GM18868 (cell line): ENCODE measurements around the gene OXER1.
"Not testable (repeated sequence)": the region's sequence is repeated elsewhere in the genome, so short reads cannot be mapped to it uniquely, and the experiment has no call there.

Experiments
- ATAC-seq: cut with Tn5 transposase; IDR thresholded peaks from one replicate; pipeline ENCODE4 v1.9.1; 2021; ENCODE audit warnings: mild to moderate bottlenecking, moderate library complexity; ENCODE audit not compliant: unreplicated experiment

The OXER1 gene

DNA sequence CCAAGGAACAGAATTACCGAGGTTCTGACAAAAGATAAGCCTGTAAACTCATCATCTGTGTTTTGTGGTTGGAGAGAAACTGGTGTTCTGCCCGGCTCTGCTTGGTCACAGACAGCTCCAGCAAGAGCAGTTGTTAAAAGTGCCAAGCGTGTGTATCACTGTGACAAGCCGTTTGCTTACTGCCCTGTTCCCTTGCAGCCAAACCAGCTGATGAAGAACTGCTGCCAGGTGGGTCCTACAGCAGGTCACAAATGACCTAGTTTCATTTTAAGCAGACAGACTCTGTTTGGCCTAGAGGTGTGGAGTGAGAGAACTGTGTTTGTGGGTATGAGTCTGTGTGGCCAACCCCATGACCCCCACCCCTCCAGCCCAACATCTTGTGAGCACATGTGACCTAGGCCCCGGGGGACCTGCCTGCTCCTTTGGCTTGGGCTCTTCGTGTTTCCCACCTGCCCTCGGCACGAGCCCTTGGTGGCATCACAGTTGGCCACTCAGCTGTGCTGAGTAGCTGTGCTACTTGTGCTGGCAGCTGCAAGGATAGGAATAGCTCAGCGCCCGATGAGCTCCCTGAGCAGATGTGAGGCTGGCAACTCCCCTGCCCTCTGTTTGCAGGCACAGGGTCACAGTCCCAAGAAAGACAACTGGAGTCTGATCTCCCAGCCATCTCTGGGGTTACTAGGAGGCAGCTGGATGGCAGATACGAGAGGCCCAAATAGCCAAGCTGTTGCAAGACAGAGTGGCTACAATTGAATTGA is 9.7 kb downstream of the OXER1 start:
- ATAC-seq: peak; percentile 64

- ATAC-seq: no peak
Measured at GRCh38 chr2:42752816-42753813, 10.8 kb downstream of the OXER1 start.

DNA sequence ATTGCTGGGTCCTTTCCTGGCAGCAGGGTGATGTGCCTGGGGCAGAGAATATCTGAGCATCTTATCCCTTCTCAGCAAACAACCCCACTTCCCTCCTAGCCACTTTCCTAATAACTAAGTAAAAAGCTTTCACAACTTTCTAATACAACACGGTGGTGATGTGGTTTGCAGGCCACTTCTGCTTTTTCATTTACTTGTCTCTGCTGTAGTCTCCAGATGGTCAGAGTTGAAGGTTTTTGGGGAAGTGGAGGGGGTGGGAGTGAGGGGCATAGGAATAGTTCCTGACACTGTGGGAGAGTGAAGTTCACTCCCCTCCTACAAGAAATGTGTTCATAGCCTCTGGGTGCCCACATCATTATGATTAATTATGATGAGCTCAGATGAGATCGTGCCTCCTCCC is 11.6 kb downstream of the OXER1 start:
- peak; percentile 75 for ATAC-seq

- ATAC-seq: no peak
Measured at GRCh38 chr2:42748840-42749239, 15.1 kb downstream of the OXER1 start.

GRCh38 chr2:42747422-42747821 is 16.5 kb downstream of the OXER1 start:
- no peak for ATAC-seq

DNA sequence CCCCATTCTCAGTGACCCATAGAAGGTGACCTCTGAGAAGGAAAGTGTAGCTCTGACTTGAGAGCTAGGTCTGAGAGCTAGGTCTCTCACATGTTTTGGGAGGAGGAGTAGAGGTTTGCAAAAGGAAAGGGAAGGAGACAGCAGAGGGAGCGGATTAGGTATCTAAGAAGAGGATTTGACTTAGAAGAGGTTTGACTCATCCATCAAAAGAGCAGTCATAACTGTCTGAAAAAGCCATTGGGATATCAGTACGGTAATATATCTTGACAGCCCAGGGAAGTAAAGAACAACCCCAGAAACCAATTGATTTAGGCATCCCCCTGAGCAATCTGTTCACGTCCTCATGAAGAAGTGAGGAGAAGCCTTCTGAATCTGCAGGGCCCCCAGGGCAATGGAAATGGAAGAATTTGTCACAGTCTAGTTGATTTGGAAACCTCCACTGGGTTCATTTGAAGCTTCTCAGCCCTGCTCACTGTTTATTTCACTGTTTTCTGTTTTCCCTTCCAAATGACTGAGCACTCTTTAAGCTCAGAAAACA is 19.3 kb downstream of the OXER1 start:
- no peak for ATAC-seq

DNA sequence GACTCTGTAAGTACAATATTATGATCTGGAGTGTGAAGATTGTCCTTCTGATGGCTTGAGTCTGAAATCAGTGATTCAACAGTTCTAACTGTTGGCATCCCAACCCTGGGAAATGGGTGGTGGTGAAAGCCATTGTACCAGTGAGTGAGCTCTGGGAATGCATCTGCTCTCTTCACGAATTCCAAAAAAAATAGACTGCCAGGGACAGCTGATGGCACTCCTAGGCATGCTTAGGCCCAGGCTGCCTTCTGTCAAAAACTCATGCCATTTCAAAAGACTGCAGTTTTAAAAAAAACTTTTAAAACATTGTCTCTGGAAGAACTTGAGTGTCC is 20.3 kb downstream of the OXER1 start:
- ATAC-seq: no peak

- no peak for ATAC-seq
Measured at GRCh38 chr2:42742740-42743658, 20.9 kb downstream of the OXER1 start.

DNA sequence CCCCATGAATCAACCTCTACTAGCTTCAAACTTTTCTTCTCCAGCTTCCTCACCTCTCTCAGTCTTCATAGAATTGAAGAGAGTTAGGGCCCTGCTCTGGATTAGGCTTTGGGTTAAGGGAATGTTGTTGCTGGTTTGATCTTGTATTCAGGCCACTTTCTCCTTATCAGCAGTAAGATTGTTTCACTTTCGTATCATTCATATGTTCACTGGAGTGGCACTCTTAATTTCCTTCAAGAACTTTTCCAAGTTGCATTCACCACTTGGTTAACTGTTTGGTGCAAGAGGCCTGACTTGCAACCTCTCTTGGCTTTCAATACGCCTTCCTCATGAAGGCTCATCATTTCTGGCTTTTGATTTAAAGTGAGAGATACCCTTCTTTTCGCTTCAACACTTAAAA is 22.8 kb downstream of the OXER1 start:
- no peak for ATAC-seq

GRCh38 chr2:42736598-42737322 is 27.2 kb downstream of the OXER1 start:
- ATAC-seq: no peak

DNA sequence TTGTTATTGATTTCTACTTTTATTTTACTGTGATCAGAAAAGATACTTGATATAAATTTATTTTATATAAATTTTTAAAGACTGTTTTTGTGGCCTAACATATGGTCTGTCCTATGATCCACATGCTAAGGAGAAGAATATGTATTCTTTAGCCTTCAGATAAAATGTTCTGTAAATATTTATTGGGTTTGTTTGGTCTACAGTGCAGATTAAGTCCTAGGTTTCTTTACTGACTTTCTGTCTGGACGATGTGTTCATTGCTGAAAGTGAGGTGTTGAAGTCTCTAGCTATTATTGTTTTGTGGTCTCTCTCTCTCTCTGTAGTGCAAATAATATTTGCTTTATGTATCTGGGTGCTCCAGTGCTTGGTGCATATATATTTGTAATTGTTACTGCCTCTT is 30.1 kb downstream of the OXER1 start:
- ATAC-seq: no peak

DNA sequence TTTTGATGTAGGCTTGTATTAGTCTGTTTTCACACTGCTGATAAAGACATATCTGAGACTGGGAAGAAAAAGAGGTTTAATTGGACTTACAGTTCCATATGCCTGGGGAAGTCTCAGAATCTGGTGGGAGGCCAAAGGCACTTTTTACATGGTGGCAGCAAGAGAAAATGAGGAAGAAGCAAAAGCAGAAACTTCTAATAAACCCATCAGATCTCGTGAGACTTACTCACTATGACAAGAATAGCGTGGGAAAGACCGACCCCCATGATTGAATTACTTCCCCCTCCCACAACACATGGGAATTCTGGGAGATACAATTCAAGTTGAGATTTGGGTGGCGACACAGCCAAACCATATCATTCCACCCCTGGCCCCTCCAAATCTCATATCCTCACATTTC is 32.6 kb downstream of the OXER1 start:
- ATAC-seq: not testable (repeated sequence)

DNA sequence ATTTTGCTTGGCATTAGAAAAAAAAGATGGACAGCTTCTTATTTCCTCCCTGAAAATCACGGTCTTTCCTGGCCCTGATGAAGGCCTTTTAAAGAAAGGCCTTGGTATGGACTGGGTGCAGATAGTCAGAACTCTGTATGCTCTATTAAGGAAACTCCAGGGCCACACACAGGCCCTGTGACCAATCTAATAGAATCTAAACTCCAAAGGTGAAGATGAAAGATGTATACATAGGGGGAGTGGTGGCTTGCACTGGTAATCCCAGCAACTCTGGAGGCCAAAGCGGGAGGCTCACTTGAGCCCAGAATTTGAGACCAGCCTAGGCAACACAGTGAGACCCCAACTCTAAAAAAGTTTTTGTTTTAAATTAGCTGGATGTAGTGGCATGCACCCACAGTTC is 37.3 kb downstream of the OXER1 start:
- ATAC-seq: no peak

GRCh38 chr2:42725657-42726056 is 38.3 kb downstream of the OXER1 start:
- no peak for ATAC-seq

GRCh38 chr2:42724886-42725285 is 39.0 kb downstream of the OXER1 start:
- no peak for ATAC-seq

DNA sequence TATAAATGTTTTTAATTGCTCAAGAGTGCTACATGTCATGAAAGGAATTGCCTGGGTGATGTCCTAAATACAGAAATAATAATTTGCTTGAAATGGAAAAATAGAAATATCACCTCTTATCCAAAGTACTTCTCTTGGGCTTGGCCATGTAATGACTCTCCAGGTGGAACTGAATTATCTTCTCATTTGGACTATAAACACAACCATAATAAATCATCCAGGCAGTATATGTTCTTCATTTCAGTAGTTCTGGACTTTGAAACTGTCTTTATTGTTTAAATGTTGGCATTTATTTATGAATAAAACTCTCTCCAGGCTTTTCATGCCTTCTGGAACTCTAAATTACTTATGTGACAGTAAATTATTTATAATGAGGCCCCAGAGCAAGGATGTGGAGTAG is 40.5 kb downstream of the OXER1 start:
- no peak for ATAC-seq

DNA sequence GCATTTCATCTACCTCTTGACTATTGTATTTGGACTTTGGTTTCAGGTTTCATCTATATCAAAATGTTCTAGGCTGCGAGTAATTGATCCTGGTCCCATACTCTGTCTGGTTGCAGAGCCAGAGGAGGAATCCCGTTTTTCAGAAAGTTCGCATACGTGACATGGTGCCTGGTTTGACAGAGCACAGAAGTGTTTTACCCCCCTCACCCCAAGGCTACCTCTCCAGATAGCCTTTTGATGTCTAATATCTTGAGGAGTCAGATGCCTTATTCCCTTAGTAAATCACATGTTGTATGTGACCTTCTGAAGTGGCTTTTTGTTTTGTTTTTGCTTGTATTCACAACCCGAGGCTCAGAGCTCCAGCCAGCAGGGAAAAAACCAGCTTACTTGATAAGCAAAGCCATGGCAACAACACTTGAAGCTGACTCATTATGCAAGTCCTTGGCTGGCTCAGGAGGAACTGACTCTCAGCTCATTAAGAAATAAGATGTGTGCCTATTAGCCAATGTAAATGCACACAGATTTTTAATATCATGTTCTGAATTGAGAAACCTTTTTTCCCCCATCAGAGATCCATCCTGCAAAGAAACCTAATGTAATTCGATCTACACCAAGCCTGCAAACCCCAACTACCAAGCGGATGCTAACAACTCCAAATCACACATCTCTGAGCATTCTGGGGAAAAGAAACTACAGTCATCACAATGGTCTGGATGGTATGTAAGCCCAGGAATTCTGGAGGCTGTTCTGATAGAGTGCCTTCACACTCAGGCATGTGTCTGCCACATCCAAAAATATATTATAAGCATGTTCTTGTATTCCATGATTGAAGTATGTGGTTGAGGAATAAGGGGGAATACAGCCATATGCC is 41.4 kb downstream of the OXER1 start:
- ATAC-seq: peak; percentile 99

GRCh38 chr2:42721898-42722297 is 42.0 kb downstream of the OXER1 start:
- ATAC-seq: peak; percentile 8

GRCh38 chr2:42714686-42715085 is 49.2 kb downstream of the OXER1 start:
- ATAC-seq: no peak
